ENCODE measurements around the gene SOX6.

Gene SOX6

GRCh38 chr11:16312233-16312765, 44.0 kb downstream of the SOX6 start:
- DNase-seq: no peak

- DNase-seq: no peak
Observed at GRCh38 chr11:16311831-16312230, 44.5 kb downstream of the SOX6 start.

- DNase-seq: no peak
Observed at GRCh38 chr11:16310943-16311342, 45.4 kb downstream of the SOX6 start.

- DNase-seq: no peak
Observed at GRCh38 chr11:16309226-16309625, 47.1 kb downstream of the SOX6 start.

- no peak for DNase-seq
Observed at GRCh38 chr11:16301462-16301861, 54.9 kb downstream of the SOX6 start.

GRCh38 chr11:16299884-16300782, 56.2 kb downstream of the SOX6 start:
- no peak for DNase-seq

GRCh38 chr11:16299390-16299789, 57.0 kb downstream of the SOX6 start:
- no peak for DNase-seq

GRCh38 chr11:16297332-16297731, 59.0 kb downstream of the SOX6 start:
- DNase-seq: no peak

- DNase-seq: no peak
Observed at GRCh38 chr11:16296273-16296672, 60.1 kb downstream of the SOX6 start.

- DNase-seq: no peak
Observed at GRCh38 chr11:16295592-16295991, 60.8 kb downstream of the SOX6 start.

- DNase-seq: no peak
Observed at GRCh38 chr11:16293204-16293681, 63.1 kb downstream of the SOX6 start.

- DNase-seq: no peak
Observed at GRCh38 chr11:16292167-16292859, 64.0 kb downstream of the SOX6 start.

- DNase-seq: no peak
Observed at GRCh38 chr11:16291729-16292128, 64.6 kb downstream of the SOX6 start.

GRCh38 chr11:16289541-16289940, 66.8 kb downstream of the SOX6 start:
- DNase-seq: no peak

GRCh38 chr11:16287630-16288280, 68.6 kb downstream of the SOX6 start:
- DNase-seq: no peak

- no peak for DNase-seq
Observed at GRCh38 chr11:16286095-16286494, 70.3 kb downstream of the SOX6 start.

GRCh38 chr11:16280256-16280682, 76.1 kb downstream of the SOX6 start:
- DNase-seq: no peak

- no peak for DNase-seq
Observed at GRCh38 chr11:16279524-16279923, 76.8 kb downstream of the SOX6 start.

GRCh38 chr11:16278979-16279378, 77.4 kb downstream of the SOX6 start:
- DNase-seq: no peak

- DNase-seq: no peak
Observed at GRCh38 chr11:16278273-16278672, 78.1 kb downstream of the SOX6 start.

GRCh38 chr11:16276251-16276650, 80.1 kb downstream of the SOX6 start:
- no peak for DNase-seq

- no peak for DNase-seq
Observed at GRCh38 chr11:16271258-16271657, 85.1 kb downstream of the SOX6 start.

GRCh38 chr11:16266021-16266420, 90.3 kb downstream of the SOX6 start:
- no peak for DNase-seq
